Measurements from ENCODE around the gene LDLRAD3. TPM values are rescaled to one million over a fixed set of nuclear protein-coding genes. Genes with fewer than 3 reads are reported as not detected.

The LDLRAD3 gene
- total and polyA plus RNA-seq, 9 donors = 14.5 to 32.4 (median 17.2) TPM

DNA sequence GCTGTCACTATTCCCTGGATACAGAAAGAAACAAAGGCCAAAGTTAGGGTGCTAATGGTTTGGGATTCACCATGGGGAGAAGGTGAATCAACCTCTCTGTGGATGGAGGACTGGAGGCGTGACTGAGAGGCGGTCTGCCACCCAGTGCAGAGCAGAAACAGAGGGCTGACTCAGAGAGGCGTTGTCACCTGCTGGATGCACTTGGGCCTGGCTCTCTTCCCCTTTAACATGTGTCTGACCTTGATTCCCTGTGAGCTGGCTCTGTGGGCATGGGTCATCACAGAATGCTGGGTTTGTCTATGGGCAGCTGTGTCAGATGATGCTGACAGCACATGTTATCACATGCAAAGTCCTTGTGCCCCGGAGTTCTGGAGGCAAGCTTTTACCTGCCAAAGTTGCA is 75.9 kb downstream of the LDLRAD3 start:
- TF ChIP-seq CTCF (IDR thresholded peaks at IDR 0.05) = no peak
- intact Hi-C loops (cut with DNase I) = no loop called here
- no peaks in the 10 kb centered on the region for H3K9me3 ChIP-seq
- WGBS, 3 donors = 83 to 89% (median 88%) methylated on average over 4 of the region's 4 CpGs
- no peak overlapping the region for H3K27ac ChIP-seq
- H3K36me3 ChIP-seq = no peaks in the 10 kb centered on the region
- peaks cover 11% of the 10 kb centered on the region for H3K4me1 ChIP-seq (ENCODE audit: insufficient read depth)
- no peak overlapping the region for H3K4me3 ChIP-seq
- H3K27me3 ChIP-seq = no peaks in the 10 kb centered on the region
- DNase-seq = no peak

DNA sequence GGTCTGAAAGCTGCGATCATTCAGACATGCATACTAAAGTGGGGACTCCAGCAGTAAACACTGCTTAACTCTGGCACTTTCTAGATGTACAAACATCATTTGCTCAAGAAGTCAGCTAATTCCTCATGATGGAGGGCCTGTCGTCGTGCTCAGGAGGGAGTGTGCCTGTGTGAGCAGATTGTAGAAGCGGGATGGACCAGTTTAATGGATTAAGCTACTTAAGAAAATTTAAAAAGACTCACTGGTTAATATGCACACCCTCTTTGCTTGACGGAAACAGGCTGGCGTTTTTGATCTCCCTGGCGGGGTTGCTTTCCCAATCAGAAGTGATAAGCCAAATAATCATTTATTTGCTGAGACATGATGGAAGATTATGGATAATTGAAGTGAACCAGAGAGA is 79.0 kb downstream of the LDLRAD3 start:
- intact Hi-C loops (cut with DNase I) = no loop called here
- DNase-seq = no peak

GRCh38 chr11:36023922-36024321 is 80.1 kb downstream of the LDLRAD3 start:
- DNase-seq = no peak
- Histone ChIP-seq H3K4me3 (no peak overlapping the region), H3K27ac (no peak overlapping the region), H3K4me1 (ENCODE audit: insufficient read depth) (peaks cover 5% of the 10 kb centered on the region), H3K9me3 (no peaks in the 10 kb centered on the region), H3K36me3 (no peaks in the 10 kb centered on the region), H3K27me3 (no peaks in the 10 kb centered on the region)
- WGBS, 3 donors = 26 to 32% (median 29%) methylated on average over 2 of the region's 2 CpGs
- TF ChIP-seq POLR2A (IDR thresholded peaks at IDR 0.05) = no peak
- no peak for TF ChIP-seq EP300 (IDR thresholded peaks at IDR 0.05)
- no peak for TF ChIP-seq CTCF (IDR thresholded peaks at IDR 0.05)
- intact Hi-C loops (cut with DNase I) = no loop called here

More for the DNA sequence above, 79.0 kb downstream of the LDLRAD3 start:
- Histone ChIP-seq H3K36me3 (no peaks in the 10 kb centered on the region), H3K27me3 (no peaks in the 10 kb centered on the region), H3K4me3 (no peak overlapping the region), H3K9me3 (no peaks in the 10 kb centered on the region), H3K4me1 (ENCODE audit: insufficient read depth) (peaks cover 5% of the 10 kb centered on the region), H3K27ac (no peak overlapping the region)
- TF ChIP-seq POLR2A (IDR thresholded peaks at IDR 0.05) (no peak), CTCF (IDR thresholded peaks at IDR 0.05) (no peak), EP300 (IDR thresholded peaks at IDR 0.05) (no peak)
- WGBS, 3 donors = 94 to 97% (median 96%) methylated on average over 7 of the region's 7 CpGs

- Histone ChIP-seq H3K27me3 (no peaks in the 10 kb centered on the region), H3K9me3 (no peaks in the 10 kb centered on the region), H3K36me3 (no peaks in the 10 kb centered on the region), H3K4me1 (ENCODE audit: insufficient read depth) (peaks cover 4% of the 10 kb centered on the region), H3K27ac (no peak overlapping the region), H3K4me3 (no peak overlapping the region)
- 73 to 77% (median 75%) methylated on average over 1 of the region's 1 CpG for WGBS, 3 donors
- no peak for TF ChIP-seq CTCF (IDR thresholded peaks at IDR 0.05)
- no peak for DNase-seq
- intact Hi-C loops (cut with DNase I) = no loop called here
Measured at GRCh38 chr11:36024716-36025115, 80.9 kb downstream of the LDLRAD3 start.

All from ovary (tissue), 9 donors.